Measurements from ENCODE around the gene SCRN1.

DNA sequence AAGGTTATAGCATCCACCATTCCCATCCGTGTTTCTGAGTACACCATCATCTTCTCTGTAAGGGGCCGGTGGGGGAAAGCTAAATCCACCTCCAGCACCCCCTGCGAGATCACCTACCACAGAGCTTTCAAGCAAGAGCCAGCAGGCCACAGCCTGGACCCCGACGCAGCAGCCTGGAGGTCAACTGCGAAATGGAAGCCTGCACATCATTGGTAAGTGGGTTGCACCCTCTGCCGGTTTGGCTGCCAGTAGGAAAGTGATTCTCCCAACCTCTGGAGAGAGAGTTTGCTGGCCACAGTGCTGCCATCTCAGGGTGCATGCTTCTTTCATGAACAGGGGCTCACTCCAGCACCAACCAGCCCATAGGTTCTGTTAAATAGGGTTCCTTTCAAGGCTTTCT lies 101.6 kb downstream of the SCRN1 start:
- no peak for TF ChIP-seq POLR2A (IDR thresholded peaks at IDR 0.05)
- TF ChIP-seq, protein P1, sequence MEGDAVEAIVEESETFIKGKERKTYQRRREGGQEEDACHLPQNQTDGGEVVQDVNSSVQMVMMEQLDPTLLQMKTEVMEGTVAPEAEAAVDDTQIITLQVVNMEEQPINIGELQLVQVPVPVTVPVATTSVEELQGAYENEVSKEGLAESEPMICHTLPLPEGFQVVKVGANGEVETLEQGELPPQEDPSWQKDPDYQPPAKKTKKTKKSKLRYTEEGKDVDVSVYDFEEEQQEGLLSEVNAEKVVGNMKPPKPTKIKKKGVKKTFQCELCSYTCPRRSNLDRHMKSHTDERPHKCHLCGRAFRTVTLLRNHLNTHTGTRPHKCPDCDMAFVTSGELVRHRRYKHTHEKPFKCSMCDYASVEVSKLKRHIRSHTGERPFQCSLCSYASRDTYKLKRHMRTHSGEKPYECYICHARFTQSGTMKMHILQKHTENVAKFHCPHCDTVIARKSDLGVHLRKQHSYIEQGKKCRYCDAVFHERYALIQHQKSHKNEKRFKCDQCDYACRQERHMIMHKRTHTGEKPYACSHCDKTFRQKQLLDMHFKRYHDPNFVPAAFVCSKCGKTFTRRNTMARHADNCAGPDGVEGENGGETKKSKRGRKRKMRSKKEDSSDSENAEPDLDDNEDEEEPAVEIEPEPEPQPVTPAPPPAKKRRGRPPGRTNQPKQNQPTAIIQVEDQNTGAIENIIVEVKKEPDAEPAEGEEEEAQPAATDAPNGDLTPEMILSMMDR (IDR thresholded peaks at IDR 0.05) = no peak

Measured in uterus (tissue), 2 donors.